HUES64 (cell line): ENCODE results near the gene NT5C.

Experiments used
- H3K27ac ChIP-seq: 2 replicates; pipeline ENCODE4 v1.7.0; 2013; ENCODE audit warnings: low read depth, low read length, inconsistent platforms
- H3K27me3 ChIP-seq: 2 replicates; pipeline ENCODE4 v1.6.1; 2013; ENCODE audit warnings: mild to moderate bottlenecking, low read length; ENCODE audit not compliant: insufficient read depth
- H3K36me3 ChIP-seq: 2 replicates; pipeline ENCODE4 v1.6.1; 2013; ENCODE audit warnings: mild to moderate bottlenecking, low read length; ENCODE audit not compliant: insufficient read depth
- H3K4me1 ChIP-seq: 2 replicates; pipeline ENCODE4 v1.6.1; 2013; ENCODE audit warnings: mild to moderate bottlenecking, low read length, moderate library complexity; ENCODE audit not compliant: insufficient read depth
- H3K4me3 ChIP-seq: 2 replicates; pipeline ENCODE4 v1.5.1; 2013; ENCODE audit warnings: mild to moderate bottlenecking, low read length, moderate library complexity
- H3K9ac ChIP-seq: 2 replicates; pipeline ENCODE4 v1.6.1; 2013; ENCODE audit warnings: mild to moderate bottlenecking, low read depth, low read length
- H3K9me3 ChIP-seq: 2 replicates; pipeline ENCODE4 v1.6.1; 2013; ENCODE audit warnings: low read depth, low read length; ENCODE audit not compliant: insufficient read depth
- WGBS: fragments of 150-250, 120-280 bp; methylation state at CpG from one replicate; pipeline ENCODE4 v1.1.7; 2013; ENCODE audit warnings: missing lambda C conversion rate; 5-methylcytosine and 5-hydroxymethylcytosine counted together

The NT5C gene

DNA sequence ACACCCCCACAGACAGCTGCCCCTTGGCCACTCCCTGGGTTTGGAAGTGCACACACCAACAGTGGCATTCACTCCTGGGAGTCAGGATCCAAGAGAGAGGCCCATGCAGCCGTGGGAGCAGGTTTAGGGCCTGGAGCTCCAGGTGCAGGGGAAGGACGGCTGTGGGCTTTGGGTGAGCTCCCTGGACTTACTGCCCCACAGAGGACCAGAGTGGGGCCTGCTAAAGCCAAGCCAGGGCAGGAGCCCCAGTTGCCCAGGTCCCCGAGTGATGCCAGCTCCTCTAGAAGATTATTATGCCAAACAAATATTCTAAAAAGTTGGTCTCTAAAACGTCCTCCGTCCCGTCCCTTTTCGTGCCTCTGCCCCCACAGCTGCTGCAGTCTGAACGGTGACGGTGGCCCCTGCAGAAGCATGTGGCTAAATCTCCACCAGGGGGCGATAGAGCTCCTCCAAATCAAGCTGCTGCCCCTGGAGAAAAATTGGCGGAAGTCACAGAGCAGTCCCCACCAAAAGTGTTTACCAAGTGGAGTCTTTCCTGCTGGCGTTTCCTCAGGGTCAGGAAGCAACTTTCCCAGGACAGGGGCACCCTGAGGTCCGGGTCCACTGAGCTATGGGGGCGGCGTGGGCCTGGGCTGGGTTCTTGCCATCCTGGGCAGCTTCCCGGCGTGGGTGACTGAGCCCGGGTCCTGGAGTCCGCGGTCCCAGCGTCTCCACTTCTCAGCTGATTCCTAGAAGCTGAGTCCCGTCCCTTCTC lies 17.6 kb downstream of the NT5C start:
- Histone ChIP-seq H3K36me3 (peaks cover 9% of the 10 kb centered on the region), H3K9me3 (no peaks in the 10 kb centered on the region), H3K4me1 (0 out of 2 replicates have a peak, but pooled peaks cover 3% of the 10 kb centered on the region), H3K9ac (0 out of 2 replicates have a peak overlapping the region, but pooled peaks have one; percentile 36), H3K27me3 (peaks cover 3% of the 10 kb centered on the region; the same call in 1 of the 2 replicates), H3K27ac (peak overlapping the region; percentile 56), H3K4me3 (no peak overlapping the region)
- WGBS, result 47% methylated on average over 22 of the region's 22 CpGs

DNA sequence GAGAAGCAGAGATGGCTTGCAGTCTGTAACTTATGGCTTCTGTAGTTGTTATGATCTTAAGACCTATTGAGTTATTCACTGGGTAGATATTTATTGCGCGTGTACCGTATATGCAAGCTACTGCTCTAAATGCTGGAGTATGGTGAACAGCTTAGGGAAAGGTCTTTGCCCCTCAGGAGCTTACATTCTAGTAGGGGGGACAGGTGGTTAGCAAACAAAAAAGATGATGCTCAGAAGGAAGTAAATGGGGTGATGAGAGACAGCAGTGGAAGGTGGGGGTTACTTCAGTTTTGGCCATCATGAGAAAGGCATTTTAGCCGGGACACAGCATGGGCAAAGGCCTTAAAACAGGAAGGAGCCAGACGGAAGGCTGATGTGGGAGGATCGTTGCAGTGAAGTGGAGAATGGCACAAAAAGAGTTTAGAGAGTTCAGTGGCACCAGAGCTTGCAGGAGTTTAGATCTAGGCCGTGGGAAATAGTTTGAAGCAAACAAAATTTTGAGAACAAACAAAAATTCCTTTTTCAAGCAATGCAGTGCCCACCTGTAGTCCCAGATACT lies 19.7 kb downstream of the NT5C start:
- H3K27me3 ChIP-seq, result peaks cover 10% of the 10 kb centered on the region; the same call in 1 of the 2 replicates
- H3K9ac ChIP-seq, result no peak overlapping the region
- WGBS, result 93% methylated on average over 7 of the region's 7 CpGs
- peaks cover 8% of the 10 kb centered on the region for H3K36me3 ChIP-seq
- 0 out of 2 replicates have a peak, but pooled peaks cover 10% of the 10 kb centered on the region for H3K4me1 ChIP-seq
- no peak overlapping the region for H3K4me3 ChIP-seq
- no peaks in the 10 kb centered on the region for H3K9me3 ChIP-seq
- no peak overlapping the region for H3K27ac ChIP-seq

DNA sequence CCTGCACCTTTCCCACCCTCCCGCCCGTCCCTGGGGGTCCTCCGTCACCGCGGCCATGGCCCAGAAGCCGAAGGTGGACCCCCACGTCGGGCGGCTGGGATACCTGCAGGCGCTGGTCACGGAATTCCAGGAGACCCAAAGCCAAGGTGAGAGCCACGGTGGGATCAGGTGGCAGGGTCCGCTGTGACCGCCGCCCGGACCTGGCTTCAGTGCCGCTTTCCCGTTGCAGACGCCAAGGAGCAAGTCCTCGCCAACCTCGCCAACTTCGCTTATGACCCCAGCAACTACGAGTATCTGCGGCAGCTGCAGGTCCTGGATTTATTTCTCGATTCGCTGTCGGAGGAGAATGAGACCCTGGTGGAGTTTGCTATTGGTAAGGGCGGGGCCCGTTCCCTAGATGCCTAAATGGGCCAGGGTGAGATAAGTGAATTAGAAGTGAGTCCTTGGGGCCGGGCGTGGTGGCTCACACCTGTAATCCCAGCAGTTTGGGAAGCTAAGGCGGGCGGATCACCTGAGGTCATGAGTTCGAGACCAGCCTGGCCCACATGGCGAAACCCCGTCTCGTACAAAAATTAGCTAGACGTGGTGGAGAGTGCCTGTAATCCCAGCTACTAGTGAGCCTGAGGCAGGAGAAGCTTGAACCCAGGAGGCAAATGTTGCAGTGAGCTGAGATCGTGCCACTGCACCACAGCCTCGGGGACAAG lies 21.2 kb downstream of the NT5C start:
- H3K27ac ChIP-seq, result no peak overlapping the region

DNA sequence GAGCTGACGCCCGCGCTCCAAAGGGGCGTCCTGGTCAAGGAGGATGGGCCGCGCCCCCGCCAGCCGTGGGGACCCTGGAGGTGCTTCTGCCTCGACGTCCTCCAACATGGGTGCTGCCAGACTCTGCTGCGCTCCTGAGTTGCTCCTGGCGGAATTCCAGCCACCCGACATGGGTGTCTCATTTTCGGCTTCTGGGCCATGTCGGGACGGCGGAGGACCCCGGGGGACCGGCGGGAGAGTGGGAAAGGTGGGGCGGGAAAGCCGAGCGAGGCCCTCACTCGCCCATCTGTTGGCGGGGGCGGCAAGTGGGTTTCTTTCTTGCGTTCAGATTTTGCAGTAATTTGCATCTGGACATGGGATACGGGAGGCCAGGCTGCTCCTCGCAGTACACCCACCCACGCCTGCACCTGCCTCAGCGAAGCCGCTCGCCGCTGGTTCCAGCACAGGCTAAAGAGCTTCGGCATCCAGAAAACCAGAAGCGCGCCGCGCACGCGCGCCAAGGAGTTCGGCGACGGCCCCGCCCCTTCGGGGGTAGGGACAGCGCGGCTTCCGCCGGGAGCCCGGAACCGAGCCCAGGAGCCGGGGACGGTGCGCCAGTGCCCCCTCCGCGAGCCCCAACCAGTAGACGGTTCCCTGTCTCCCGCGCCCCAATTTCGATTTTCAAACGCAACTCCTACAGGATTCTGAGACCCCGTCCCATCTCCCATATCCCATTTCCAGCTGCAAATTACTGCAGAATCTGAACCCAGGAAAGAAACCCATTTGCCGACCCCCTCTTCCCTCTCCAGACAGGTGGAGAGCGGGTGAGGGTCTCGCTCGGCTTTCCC lies 21.9 kb downstream of the NT5C start, which contains the start of gene ARMC7:
ARMC7 (plus strand) TSS at position 563 of the 827 bp plus-strand sequence. CDS start 320 bp downstream, outside the sequence.
- Histone ChIP-seq H3K4me3 (peak within 1 kb of the TSS; percentile 81), H3K27me3 (peaks cover 10% of the 10 kb centered on the region; the same call in 1 of the 2 replicates), H3K9me3 (no peaks in the 10 kb centered on the region), H3K4me1 (0 out of 2 replicates have a peak, but pooled peaks cover 10% of the 10 kb centered on the region), H3K27ac (no peak within 1 kb of the TSS), H3K9ac (peak within 1 kb of the TSS; percentile 62), H3K36me3 (no peaks in the 10 kb centered on the region)
- WGBS, result 1% methylated on average over 68 of the region's 68 CpGs

More for the DNA sequence above, 21.2 kb downstream of the NT5C start:
- Histone ChIP-seq H3K4me1 (0 out of 2 replicates have a peak, but pooled peaks cover 10% of the 10 kb centered on the region), H3K27me3 (peaks cover 10% of the 10 kb centered on the region; the same call in 1 of the 2 replicates), H3K9me3 (no peaks in the 10 kb centered on the region), H3K4me3 (peak overlapping the region; percentile 81), H3K36me3 (no peaks in the 10 kb centered on the region), H3K9ac (peak overlapping the region; percentile 62)
- 29% methylated on average over 40 of the region's 40 CpGs for WGBS

DNA sequence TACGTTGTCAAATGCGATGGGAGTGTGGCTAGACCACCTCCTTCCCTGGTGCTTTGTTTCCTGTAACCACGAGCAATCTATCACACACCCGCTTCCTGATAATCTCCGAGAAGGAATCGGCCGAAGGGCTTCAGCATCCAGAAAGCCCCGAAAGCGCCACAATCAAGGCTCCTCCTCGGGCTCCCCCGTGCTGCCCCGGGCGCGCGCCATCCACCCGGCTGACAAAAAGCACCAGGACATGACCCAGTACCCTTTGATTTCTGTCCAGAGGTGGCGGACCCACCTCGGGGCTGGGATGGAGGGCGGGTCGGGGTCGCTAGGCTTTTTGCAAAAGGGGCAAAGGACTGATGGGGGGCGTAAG lies 22.5 kb downstream of the NT5C start:
- Histone ChIP-seq H3K27me3 (peaks cover 10% of the 10 kb centered on the region; the same call in 1 of the 2 replicates), H3K4me3 (peak overlapping the region; percentile 81), H3K4me1 (0 out of 2 replicates have a peak, but pooled peaks cover 10% of the 10 kb centered on the region), H3K27ac (no peak overlapping the region), H3K36me3 (no peaks in the 10 kb centered on the region), H3K9me3 (no peaks in the 10 kb centered on the region), H3K9ac (peak overlapping the region; percentile 57)
- 19% methylated on average over 22 of the region's 22 CpGs for WGBS

DNA sequence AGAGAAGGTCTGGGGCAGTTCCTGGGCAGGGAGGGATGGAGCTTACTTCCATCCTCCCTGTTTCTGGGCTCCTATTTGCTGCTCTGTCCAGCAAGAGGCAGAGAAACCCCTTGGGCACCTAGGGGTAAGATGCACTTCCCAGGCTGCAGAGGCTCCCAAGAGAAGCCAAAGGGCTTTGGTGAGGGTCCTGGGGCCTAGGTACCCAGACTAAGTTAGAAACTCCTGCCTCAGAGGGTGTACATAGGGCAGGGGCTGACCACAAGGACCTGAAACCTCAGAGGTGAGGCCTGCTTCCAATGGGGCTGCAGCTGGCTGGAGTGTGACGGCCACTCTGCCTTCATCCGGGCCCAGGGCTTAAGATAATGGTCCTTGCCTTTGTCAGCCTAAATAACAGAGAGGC lies 23.3 kb downstream of the NT5C start:
- Histone ChIP-seq H3K27me3 (peaks cover 10% of the 10 kb centered on the region; the same call in 1 of the 2 replicates), H3K4me1 (0 out of 2 replicates have a peak, but pooled peaks cover 6% of the 10 kb centered on the region), H3K27ac (no peak overlapping the region), H3K36me3 (no peaks in the 10 kb centered on the region), H3K9ac (no peak overlapping the region), H3K4me3 (no peak overlapping the region), H3K9me3 (no peaks in the 10 kb centered on the region)
- 75% methylated on average over 2 of the region's 2 CpGs for WGBS

DNA sequence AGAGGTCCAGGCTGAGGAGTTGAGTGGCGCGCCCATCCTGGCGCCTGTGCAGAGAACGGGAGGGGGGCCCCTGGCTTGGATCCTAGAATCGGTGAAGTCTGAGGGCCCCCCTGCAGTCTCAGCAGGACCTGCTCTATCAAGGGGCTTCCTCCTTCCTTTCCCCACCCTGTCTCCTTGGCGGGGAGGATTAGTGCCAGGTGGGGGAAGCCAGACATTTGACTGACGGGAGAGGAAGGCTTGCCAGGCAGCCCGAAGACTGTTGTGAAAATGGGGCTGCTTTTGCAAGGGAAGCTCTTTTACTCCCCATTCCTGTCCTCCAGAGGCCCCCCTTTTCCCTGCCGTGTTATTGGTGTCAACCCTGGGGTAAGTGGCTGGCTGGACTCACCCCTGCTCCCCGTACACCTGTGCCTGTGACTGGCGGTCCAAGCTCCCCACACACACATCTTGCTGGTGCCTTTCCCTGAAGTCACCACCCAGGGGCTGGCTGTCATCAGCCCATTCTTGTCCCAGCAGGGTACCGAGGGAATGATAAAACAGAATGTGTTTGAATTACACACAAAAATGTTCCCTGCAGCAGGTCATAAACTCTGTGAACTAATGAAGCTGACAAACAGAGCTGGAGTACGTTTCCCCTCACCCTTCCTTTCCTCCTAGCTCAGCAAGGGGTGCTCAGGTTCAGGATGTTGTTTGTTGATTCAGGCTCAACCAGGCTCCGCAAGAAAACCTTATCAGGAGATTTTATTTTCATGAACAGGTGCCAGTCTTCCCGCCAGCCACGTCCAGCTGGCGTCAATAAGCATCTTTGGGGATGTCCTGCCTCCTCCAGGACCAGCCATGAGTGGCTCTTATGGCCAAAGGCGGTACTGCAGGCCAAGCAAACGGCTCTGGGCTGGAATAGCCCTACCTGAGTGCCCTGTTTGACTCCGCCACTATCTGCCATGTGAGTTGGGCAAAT lies 26.1 kb downstream of the NT5C start:
- no peaks in the 10 kb centered on the region for H3K9me3 ChIP-seq
- H3K27ac ChIP-seq, result no peak overlapping the region
- H3K36me3 ChIP-seq, result peaks cover 3% of the 10 kb centered on the region
- H3K4me1 ChIP-seq, result 0 out of 2 replicates have a peak, but pooled peaks cover 6% of the 10 kb centered on the region
- WGBS, result 61% methylated on average over 19 of the region's 20 CpGs
- no peak overlapping the region for H3K4me3 ChIP-seq
- no peak overlapping the region for H3K9ac ChIP-seq
- peaks cover 10% of the 10 kb centered on the region; the same call in 1 of the 2 replicates for H3K27me3 ChIP-seq

DNA sequence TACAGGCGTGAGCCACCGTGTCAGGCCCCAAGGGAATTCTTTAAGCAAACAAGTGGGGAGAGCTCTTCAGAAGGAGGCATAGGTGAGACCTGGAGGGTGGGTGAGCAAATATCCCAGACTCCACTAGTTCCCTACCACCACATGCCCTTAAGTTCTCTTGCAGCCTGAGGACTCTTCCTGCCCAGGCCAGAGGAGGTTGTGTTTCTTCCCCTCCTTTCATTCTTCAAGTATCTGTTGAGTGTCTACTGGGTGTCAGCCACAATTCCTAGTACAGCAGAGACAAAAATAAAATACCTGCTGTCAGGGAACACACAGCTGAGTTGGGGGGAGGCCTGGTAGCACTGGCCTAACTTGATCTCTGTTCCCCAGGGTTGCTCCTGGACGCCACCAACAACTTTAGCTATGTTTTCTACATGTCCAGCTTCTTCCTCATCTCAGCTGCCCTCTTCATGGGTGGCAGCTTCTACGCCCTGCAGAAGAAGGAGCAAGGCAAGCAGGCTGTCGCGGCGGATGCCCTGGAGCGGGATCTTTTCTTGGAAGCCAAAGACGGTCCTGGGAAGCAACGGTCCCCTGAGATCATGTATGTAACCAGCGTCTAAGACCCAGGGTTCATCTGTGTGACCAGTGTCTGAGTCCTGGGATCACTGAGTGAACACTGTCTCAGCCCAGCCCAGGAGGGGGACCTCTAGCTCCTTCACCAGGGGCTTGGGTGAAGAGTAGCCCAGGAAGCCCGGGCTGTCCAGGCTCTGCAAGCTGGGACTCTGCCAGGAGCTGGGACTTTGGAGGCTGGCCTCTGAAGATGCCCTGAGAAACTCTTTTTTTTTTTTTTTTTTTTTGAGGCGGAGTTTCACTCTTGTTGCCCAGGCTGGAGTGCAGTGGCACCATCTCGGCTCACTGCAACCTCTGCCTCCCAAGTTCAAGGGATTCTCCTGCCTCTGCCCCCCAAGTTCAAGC lies 27.7 kb downstream of the NT5C start:
- H3K4me3 ChIP-seq, result no peak overlapping the region
- WGBS, result 90% methylated on average over 14 of the region's 14 CpGs
- no peak overlapping the region for H3K9ac ChIP-seq
- peaks cover 13% of the 10 kb centered on the region for H3K36me3 ChIP-seq
- peaks cover 7% of the 10 kb centered on the region; the same call in 1 of the 2 replicates for H3K27me3 ChIP-seq
- 0 out of 2 replicates have a peak, but pooled peaks cover 5% of the 10 kb centered on the region for H3K4me1 ChIP-seq
- no peaks in the 10 kb centered on the region for H3K9me3 ChIP-seq
- H3K27ac ChIP-seq, result no peak overlapping the region

DNA sequence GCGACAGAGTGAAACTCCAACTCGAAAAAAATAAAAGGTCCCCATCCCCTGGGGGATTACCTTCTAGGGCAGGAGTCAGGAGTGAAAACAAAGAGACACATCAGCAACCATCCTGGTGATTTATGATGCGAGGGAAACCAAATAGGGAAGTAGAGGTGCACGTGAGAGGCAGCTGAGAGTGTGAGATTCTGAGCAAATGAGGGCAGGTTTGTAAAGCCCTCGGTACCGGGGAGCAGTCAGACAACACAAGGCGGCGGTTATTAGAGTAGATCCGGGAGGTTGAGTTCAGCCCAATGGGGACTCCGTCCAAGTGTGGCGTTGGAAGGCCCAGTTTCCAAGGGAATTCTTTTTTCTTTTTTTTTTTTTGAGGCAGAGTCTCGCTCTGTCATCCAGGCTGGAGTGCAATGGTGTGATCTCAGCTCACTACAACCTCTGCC lies 29.1 kb downstream of the NT5C start:
- H3K4me3 ChIP-seq, result no peak overlapping the region
- H3K36me3 ChIP-seq, result peaks cover 15% of the 10 kb centered on the region
- no peak overlapping the region for H3K9ac ChIP-seq
- H3K27me3 ChIP-seq, result no peaks in the 10 kb centered on the region
- no peak overlapping the region for H3K27ac ChIP-seq
- no peaks in the 10 kb centered on the region for H3K4me1 ChIP-seq
- no peaks in the 10 kb centered on the region for H3K9me3 ChIP-seq
- 71% methylated on average over 12 of the region's 12 CpGs for WGBS
